GM19395 (cell line): Measurements from ENCODE around the gene DHX29.
A peak's percentile ranks its signal among the peaks of the same experiment; 100 is the strongest.
"Not testable (repeated sequence)": the region's sequence is repeated elsewhere in the genome, so short reads cannot be mapped to it uniquely, and the experiment has no call there.

Experiments used
- ATAC-seq: cut with Tn5 transposase; IDR thresholded peaks from one replicate; pipeline ENCODE4 v1.9.1; 2021; ENCODE audit warnings: mild to moderate bottlenecking, moderate library complexity; ENCODE audit not compliant: unreplicated experiment

DHX29 gene

DNA sequence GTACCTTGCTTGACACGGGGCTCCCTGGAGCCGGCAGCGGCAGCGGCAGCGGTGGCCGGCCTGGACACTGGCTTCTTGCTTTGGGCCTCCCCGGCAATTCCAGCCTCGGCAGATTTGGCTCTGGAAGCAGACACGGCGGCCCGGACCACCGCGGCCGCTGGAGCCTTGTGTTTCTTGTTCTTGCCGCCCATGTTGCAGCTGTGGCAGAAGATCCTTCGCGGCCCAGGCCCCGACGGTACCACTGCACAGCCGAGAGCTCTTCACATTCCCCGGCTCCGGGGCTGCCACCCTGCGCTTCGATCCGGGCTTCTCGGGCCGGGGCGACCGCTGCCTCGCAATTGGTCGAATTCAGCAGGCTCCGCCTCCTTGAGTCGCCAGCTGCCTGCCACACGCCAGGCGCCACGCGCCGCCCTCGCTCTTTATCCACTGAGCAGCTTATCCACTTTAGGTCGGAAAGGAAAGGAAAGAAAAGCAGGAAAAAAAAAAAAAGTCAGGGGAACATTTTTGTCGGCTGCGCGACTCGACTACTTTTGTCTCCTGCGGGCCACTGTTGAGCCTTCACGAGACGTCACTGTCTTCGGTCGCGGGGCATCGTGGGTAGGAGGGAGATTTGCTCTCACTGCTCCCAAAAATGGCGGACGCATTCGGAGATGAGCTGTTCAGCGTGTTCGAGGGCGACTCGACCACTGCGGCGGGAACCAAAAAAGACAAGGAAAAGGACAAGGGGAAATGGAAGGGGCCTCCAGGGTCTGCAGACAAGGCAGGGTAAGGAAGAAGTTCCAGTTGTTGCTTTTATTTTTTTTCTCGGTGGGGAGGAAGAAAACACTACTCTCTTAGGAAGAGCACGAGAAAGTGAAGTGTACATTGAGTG is at the start of gene DHX29, which contains the start of gene MTREX:
Gene DHX29 (minus strand): TSS at position 312 of the 871 bp plus-strand sequence. CDS start 121 bp downstream, at position 191.
Gene MTREX (plus strand): TSS at position 607 of the 871 bp plus-strand sequence. CDS start 25 bp downstream, at position 632.
- ATAC-seq, result peak; percentile 92

GRCh38 chr5:55356896-55357295 is 49.4 kb upstream of the DHX29 start:
- no peak for ATAC-seq

GRCh38 chr5:55350754-55351153 is 43.3 kb upstream of the DHX29 start:
- no peak for ATAC-seq

DNA sequence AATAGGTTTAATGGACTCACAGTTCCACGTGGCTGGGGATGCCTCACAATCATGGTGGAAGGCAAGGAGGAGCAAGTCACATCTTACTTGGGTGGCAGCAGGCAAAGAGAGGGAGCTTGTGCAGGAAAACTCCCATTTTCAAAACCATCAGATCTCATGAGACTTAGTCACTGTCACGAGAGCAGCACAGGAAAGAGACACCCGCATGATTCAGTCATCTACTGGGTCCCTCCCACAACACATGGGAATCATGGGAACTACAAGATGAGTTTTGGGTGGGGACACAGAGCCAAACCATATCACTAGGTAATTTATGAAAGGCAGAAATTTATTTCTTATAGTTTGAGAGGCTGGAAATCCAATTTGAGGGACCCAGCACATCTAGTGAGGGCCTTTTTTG is 40.3 kb upstream of the DHX29 start:
- no peak for ATAC-seq

DNA sequence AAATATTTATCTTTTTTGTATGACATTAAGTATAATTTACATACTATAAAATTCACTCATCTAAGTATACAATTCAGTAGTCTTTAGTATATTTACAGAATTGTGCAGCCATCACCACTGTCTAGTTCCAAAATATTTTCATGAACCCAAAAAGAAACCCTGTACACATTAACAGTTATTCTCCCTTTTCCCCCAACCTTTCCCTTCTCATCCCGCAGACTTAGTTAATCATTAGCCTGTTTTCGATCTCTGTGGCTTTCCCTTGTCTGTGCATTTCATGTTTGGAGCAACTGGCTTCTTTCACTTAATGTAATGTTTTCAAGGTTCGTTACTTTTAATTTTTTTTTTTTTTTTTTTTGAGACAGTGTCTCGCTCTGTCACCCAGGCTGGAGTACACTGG is 37.8 kb upstream of the DHX29 start:
- no peak for ATAC-seq

GRCh38 chr5:55344392-55344992 is 37.0 kb upstream of the DHX29 start:
- ATAC-seq, result no peak

DNA sequence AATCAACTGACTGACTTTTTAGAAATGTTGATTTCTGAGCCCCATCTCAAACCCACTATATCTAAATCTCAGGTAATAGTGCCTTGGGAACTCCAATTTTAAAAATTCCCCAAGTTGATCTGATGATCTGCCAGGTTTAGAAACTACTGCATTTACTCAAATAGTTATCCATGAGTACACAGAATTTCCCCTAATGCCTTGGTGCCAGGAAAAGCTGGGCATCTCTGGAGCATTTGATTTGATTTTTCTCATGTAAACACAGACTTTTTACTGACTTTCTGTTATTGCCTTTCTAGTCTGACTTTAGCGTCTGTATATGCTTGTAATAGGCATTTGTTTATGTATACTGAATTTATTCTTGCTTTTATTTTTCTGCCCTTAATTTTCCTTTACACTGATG is 36.1 kb upstream of the DHX29 start:
- ATAC-seq, result no peak

GRCh38 chr5:55343107-55343506 is 35.6 kb upstream of the DHX29 start:
- ATAC-seq, result no peak

DNA sequence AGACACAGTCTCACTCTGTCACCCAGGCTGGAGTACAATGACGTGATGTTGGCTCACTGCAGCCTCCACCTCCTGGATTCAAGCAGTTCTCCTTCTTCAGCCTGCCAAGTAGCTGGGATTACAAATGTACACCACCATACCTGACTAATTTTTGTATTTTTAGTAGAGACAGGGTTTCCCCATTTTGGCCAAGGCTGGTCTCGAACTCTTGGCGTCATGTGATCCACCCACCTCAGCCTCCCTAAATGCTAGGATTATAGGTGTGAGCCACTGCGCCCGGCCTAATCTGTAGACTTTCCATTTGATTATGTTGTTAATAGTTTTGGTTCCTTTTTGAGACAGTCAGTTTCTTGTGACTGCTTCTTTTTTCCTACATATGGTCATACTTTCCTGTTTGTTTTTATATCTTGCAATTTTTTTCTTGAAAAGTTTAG is 31.3 kb upstream of the DHX29 start:
- ATAC-seq, result no peak

GRCh38 chr5:55338092-55338613 is 30.7 kb upstream of the DHX29 start:
- ATAC-seq, result no peak

GRCh38 chr5:55333811-55334210 is 26.3 kb upstream of the DHX29 start:
- no peak for ATAC-seq

DNA sequence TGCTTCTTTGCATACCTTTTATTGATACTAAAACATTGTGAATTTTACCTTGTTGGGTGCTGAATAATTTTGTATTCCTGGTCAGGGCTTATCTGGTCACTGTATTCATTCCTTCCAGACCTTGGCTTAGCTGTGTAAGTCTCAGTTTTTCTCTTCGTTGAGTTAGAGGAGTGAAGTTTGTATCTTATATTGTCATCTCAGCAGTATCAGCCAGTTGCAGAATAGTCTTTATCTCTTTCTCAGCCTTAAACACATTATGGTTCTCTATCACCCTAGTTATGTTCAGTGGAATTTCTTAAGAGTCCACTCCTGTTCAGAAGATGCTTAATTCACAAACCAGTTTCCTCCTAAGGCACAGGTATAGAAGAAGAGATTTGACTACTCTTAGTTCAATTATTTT is 25.5 kb upstream of the DHX29 start:
- ATAC-seq, result no peak

GRCh38 chr5:55331321-55331720 is 23.8 kb upstream of the DHX29 start:
- no peak for ATAC-seq

- no peak for ATAC-seq
Measured at GRCh38 chr5:55327281-55327680, 19.8 kb upstream of the DHX29 start.

DNA sequence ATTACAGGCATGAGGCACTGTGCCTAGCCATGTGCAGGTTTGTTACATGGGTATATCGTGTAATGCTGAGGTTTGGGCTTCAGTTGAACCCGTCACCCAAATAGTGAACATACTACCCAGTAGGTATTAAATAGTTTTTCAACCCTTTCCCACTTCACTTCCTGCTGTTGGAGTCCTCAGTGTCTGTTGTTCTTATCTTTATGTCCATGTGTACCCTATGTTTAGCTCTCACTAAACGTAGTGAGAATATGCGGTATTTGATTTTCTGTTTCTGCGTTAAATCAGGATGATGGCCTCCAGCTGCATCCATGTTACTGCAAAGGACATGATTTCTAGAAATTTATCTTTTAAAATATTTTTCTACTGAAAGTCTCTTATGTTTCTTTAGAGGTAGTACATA is 18.1 kb upstream of the DHX29 start:
- no peak for ATAC-seq

GRCh38 chr5:55324815-55325418 is 17.4 kb upstream of the DHX29 start:
- no peak for ATAC-seq

- no peak for ATAC-seq
Measured at GRCh38 chr5:55324006-55324405, 16.5 kb upstream of the DHX29 start.

GRCh38 chr5:55320571-55320970 is 13.1 kb upstream of the DHX29 start:
- ATAC-seq, result no peak

- ATAC-seq, result no peak
Measured at GRCh38 chr5:55319491-55319890, 12.0 kb upstream of the DHX29 start.

DNA sequence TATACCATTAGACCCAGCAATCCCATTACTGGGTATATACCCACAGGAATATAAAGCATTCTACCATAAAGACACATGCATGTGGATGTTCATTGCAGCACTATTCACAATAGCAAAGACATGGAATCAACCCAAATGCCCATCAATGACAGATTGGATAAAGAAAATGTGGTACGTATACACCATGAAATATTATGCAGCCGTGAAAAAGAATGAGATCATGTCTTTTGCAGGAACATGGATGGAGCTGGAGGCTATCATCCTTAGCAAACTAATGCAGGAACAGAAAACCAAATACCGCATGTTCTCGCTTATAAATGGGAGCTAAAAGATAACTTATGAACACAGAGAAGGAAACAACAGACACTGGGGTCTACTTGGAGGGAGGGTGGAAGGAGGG is 10.7 kb upstream of the DHX29 start:
- not testable (repeated sequence) for ATAC-seq

- no peak for ATAC-seq
Measured at GRCh38 chr5:55316837-55317236, 9.3 kb upstream of the DHX29 start.

GRCh38 chr5:55316289-55316688 is 8.8 kb upstream of the DHX29 start:
- no peak for ATAC-seq
